Measurements from ENCODE around the gene ZNF550.

ZNF550 gene

DNA sequence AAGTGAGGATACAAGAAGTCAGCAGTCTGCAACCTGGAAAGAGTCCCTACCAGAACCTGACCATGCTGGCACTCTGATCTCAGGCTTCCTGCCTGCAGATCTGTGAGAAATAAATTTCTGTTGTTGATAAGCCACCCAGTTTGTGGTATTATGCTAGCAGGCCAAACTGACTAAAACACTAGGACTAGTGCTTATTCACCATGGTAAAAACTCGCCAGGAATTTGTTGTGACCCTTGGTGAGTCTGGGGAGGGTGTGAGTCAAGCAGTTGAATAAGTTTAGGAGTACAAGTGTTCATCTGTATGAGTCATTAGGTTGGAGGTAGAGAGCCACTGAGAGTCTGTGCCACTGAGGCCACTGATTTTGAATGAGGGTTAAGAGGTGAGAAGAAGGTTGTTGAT, 27.9 kb upstream of the ZNF550 start:
- H3K4me2 ChIP-seq (ENCODE audit: low read length): no peak overlapping the region
- no peak overlapping the region for H4K12ac ChIP-seq (ENCODE audit: low read depth, low read length)
- H3K9ac ChIP-seq (ENCODE audit: low read length): no peak overlapping the region
- peaks cover 6% of the 10 kb centered on the region for H3K79me1 ChIP-seq (ENCODE audit: low read length)
- H2BK12ac ChIP-seq (ENCODE audit: low read length): no peak overlapping the region
- H4K91ac ChIP-seq (ENCODE audit: low read depth, low read length): no peak overlapping the region
- H3K18ac ChIP-seq (ENCODE audit: low read length): no peak overlapping the region
- peaks cover 16 to 42% of the 10 kb centered on the region in 2 experiments for H3K36me3 ChIP-seq (ENCODE audit: control insufficient read depth in 1 of 2, insufficient read depth in 2 of 2, low read length in 2 of 2)
- H2BK120ac ChIP-seq (ENCODE audit: insufficient read depth, low read length, poor library complexity): no peak overlapping the region
- no CpG with 5 or more reads among the region's 1 CpG for WGBS (ENCODE audit: extremely low coverage, insufficient coverage, insufficient read length)
- H3K27me3 ChIP-seq (ENCODE audit: insufficient read depth, low read length): no peaks in the 10 kb centered on the region
- H3K4ac ChIP-seq (ENCODE audit: low read depth, low read length): no peak overlapping the region
- H3K27ac ChIP-seq (ENCODE audit: low read depth, low read length): no peak overlapping the region
- H3K9me3 ChIP-seq (ENCODE audit: insufficient read depth, low read depth, low read length): peaks cover 33% of the 10 kb centered on the region
- peaks cover 11 to 13% of the 10 kb centered on the region in 2 experiments for H3K4me1 ChIP-seq (ENCODE audit: control insufficient read depth in 1 of 2, insufficient read depth in 2 of 2, low read length in 2 of 2)
- H2AFZ ChIP-seq (ENCODE audit: insufficient read depth, low read length, poor library complexity): no peak overlapping the region
- H3K4me3 ChIP-seq (ENCODE audit: low read depth, low read length): no peak overlapping the region
- DNase-seq: peak in 1 of 2 donors; percentile 9
- H3K23ac ChIP-seq (ENCODE audit: low read length): no peak overlapping the region
- no peak overlapping the region for H2BK5ac ChIP-seq (ENCODE audit: low read depth, low read length, poor library complexity)
- no peak overlapping the region for H4K8ac ChIP-seq (ENCODE audit: low read depth, low read length)
- H2AK5ac ChIP-seq (ENCODE audit: low read length): no peak overlapping the region
- peaks cover 4% of the 10 kb centered on the region for H3K79me2 ChIP-seq (ENCODE audit: control insufficient read depth, insufficient read depth, low read length, poor library complexity)
- H3K14ac ChIP-seq (ENCODE audit: low read length): no peak overlapping the region

DNA sequence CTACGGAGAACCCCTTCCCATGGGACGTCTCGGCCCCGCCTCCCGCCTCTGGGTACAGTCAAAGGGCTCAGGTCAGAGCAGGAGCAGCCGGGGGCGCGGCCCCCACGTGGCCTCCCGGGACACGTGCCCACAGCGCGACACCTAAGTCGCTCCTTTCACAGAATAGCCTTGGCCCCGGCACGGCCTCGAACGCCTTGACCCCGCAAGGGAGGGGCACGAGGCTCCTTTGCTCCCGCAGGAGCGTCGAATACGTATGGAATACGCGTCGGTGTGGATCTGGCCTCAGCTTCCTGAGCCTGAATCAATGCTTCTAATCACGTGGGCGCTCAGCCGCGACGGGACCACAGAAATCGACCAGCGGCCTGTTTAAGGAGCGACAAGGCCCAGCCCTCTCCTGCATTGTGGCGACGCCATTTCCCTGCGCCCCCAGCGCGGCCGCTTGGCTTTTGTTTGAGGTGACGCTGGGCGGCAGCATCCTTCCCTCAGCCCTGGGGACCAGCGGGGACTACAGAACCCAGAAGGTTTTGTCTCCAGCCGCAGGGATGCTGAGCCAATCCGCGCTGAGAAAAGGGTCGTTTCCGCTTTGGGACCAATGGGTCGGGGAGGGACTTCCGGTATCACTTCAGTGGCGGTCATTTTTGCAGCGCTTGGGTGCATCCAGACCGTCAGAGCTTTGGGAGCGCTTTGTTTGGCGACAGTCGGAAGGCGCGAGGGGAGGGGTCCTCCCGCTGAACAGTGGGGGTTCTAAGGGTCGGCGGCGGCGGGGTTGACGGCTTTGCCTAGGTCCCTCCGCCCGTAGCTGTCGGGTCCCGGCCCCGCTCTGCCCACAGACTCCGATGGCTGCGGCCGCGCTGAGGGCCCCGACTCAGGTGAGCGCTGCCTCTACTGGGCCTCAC, 24.1 kb upstream of the ZNF550 start, which contains the start of gene ZIK1:
Gene ZIK1, plus strand, starts transcription at position 625 of the 896 bp plus-strand sequence. Its CDS starts 212 bp downstream, at position 837.
- H4K8ac ChIP-seq (ENCODE audit: low read depth, low read length): peak within 1 kb of the TSS; percentile 95
- peak within 1 kb of the TSS; percentile 30 for H2AK5ac ChIP-seq (ENCODE audit: low read length)
- H3K9ac ChIP-seq (ENCODE audit: low read length): peak within 1 kb of the TSS; percentile 85
- peak within 1 kb of the TSS; percentile 52 for H3K4ac ChIP-seq (ENCODE audit: low read depth, low read length)
- peak within 1 kb of the TSS; percentile 0 for H2BK120ac ChIP-seq (ENCODE audit: insufficient read depth, low read length, poor library complexity)
- H4K12ac ChIP-seq (ENCODE audit: low read depth, low read length): peak within 1 kb of the TSS; percentile 87
- peaks cover 11 to 13% of the 10 kb centered on the region in 2 experiments for H3K4me1 ChIP-seq (ENCODE audit: control insufficient read depth in 1 of 2, insufficient read depth in 2 of 2, low read length in 2 of 2)
- H3K79me1 ChIP-seq (ENCODE audit: low read length): peaks cover 6% of the 10 kb centered on the region
- H3K9me3 ChIP-seq (ENCODE audit: insufficient read depth, low read depth, low read length): peaks cover 21% of the 10 kb centered on the region
- peak within 1 kb of the TSS; percentile 86 for H2AFZ ChIP-seq (ENCODE audit: insufficient read depth, low read length, poor library complexity)
- DNase-seq: peak; percentile 29 to 74
- no peak within 1 kb of the TSS for H2BK12ac ChIP-seq (ENCODE audit: low read length)
- H3K14ac ChIP-seq (ENCODE audit: low read length): peak within 1 kb of the TSS; percentile 16
- no peak within 1 kb of the TSS for H3K27ac ChIP-seq (ENCODE audit: low read depth, low read length)
- no peak within 1 kb of the TSS for H2BK5ac ChIP-seq (ENCODE audit: low read depth, low read length, poor library complexity)
- no peaks in the 10 kb centered on the region for H3K27me3 ChIP-seq (ENCODE audit: insufficient read depth, low read length)
- no CpG with 5 or more reads among the region's 76 CpGs for WGBS (ENCODE audit: extremely low coverage, insufficient coverage, insufficient read length)
- H4K91ac ChIP-seq (ENCODE audit: low read depth, low read length): peak within 1 kb of the TSS; percentile 53
- H3K36me3 ChIP-seq (ENCODE audit: control insufficient read depth in 1 of 2, insufficient read depth in 2 of 2, low read length in 2 of 2): peaks cover 7 to 14% of the 10 kb centered on the region in 2 experiments
- H3K18ac ChIP-seq (ENCODE audit: low read length): peak within 1 kb of the TSS; percentile 35
- H3K79me2 ChIP-seq (ENCODE audit: control insufficient read depth, insufficient read depth, low read length, poor library complexity): peaks cover 4% of the 10 kb centered on the region
- peak within 1 kb of the TSS; percentile 91 for H3K4me2 ChIP-seq (ENCODE audit: low read length)
- peak within 1 kb of the TSS; percentile 86 for H3K4me3 ChIP-seq (ENCODE audit: low read depth, low read length)
- H3K23ac ChIP-seq (ENCODE audit: low read length): no peak within 1 kb of the TSS

DNA sequence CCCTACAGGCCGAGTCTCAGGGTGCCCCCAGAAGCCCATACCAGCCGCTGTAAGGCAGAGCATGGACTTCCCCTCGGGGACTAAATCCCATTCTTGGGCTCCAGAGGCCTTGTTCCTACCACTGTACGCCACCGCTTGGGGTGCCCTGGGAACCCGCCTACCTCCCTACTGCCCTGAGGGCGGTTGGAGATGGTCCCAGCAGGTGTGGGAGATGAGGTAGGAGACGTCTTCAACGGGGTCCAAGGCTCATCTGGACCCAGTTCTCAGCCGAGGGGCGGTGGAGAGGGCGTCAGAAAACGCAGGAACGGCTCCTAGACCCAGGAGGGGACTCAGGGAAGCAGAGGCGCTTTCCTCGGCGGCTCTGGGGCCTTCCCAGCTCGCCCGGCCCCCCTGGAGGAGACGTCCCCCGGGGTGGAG, 23.4 kb upstream of the ZNF550 start:
- H2BK5ac ChIP-seq (ENCODE audit: low read depth, low read length, poor library complexity): no peak overlapping the region
- H3K4ac ChIP-seq (ENCODE audit: low read depth, low read length): peak overlapping the region; percentile 2
- no peak overlapping the region for H3K23ac ChIP-seq (ENCODE audit: low read length)
- H2BK12ac ChIP-seq (ENCODE audit: low read length): no peak overlapping the region
- no peaks in the 10 kb centered on the region for H3K27me3 ChIP-seq (ENCODE audit: insufficient read depth, low read length)
- peaks cover 18% of the 10 kb centered on the region for H3K9me3 ChIP-seq (ENCODE audit: insufficient read depth, low read depth, low read length)
- H3K79me2 ChIP-seq (ENCODE audit: control insufficient read depth, insufficient read depth, low read length, poor library complexity): peaks cover 8% of the 10 kb centered on the region
- H4K8ac ChIP-seq (ENCODE audit: low read depth, low read length): peak overlapping the region; percentile 95
- no peak overlapping the region for H3K9ac ChIP-seq (ENCODE audit: low read length)
- peaks cover 10% of the 10 kb centered on the region for H3K79me1 ChIP-seq (ENCODE audit: low read length)
- no peak overlapping the region for H3K27ac ChIP-seq (ENCODE audit: low read depth, low read length)
- H3K4me2 ChIP-seq (ENCODE audit: low read length): peak overlapping the region; percentile 91
- H3K14ac ChIP-seq (ENCODE audit: low read length): peak overlapping the region; percentile 16
- no peak overlapping the region for H3K18ac ChIP-seq (ENCODE audit: low read length)
- H3K36me3 ChIP-seq (ENCODE audit: control insufficient read depth in 1 of 2, insufficient read depth in 2 of 2, low read length in 2 of 2): peaks cover under 1 to 7% of the 10 kb centered on the region in 2 experiments
- H4K12ac ChIP-seq (ENCODE audit: low read depth, low read length): peak overlapping the region; percentile 87
- H2AK5ac ChIP-seq (ENCODE audit: low read length): no peak overlapping the region
- no peak for DNase-seq
- H4K91ac ChIP-seq (ENCODE audit: low read depth, low read length): peak overlapping the region; percentile 53
- peak overlapping the region; percentile 69 for H2AFZ ChIP-seq (ENCODE audit: insufficient read depth, low read length, poor library complexity)
- no CpG with 5 or more reads among the region's 21 CpGs for WGBS (ENCODE audit: extremely low coverage, insufficient coverage, insufficient read length)
- no peak overlapping the region for H3K4me3 ChIP-seq (ENCODE audit: low read depth, low read length)
- peak overlapping the region; percentile 0 for H2BK120ac ChIP-seq (ENCODE audit: insufficient read depth, low read length, poor library complexity)
- H3K4me1 ChIP-seq (ENCODE audit: control insufficient read depth in 1 of 2, insufficient read depth in 2 of 2, low read length in 2 of 2): peaks cover 14% of the 10 kb centered on the region in 2 experiments

DNA sequence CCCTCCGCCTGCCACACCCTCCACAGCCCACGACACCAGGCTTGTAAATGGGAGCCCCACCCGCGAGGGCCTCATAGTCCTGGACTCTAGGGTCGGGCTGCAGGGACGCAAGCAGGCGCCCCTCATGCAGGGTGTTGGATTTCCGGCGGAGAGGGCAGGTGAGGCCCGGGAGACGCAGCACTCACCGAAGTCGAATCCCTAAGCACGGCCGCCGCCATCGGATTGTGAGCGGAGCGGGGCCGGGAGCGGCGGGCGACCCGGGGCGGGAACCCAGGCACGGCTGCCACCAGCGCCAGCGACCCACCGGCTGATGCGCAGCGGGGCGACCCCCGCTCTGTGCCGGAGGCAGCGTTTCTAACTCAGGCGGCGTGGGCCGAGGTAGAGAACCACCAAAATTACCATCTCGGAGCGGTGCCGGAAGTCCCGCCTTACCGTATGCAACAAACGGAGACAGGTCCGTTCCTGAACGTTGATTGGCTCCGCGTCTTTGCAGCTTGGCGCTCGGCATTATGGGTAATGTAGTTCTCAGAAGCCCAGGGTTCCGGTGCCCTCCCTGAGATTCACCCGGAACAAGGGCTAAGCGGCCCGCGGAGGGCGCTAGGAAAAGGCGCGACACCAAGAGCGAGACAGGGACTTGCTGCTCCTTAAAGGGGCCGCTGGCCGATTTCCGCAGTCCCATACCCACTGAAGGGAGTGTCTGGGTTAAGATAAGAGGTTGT, 19.0 kb upstream of the ZNF550 start, which contains the start of gene ZNF416:
Gene ZNF416, minus strand, starts transcription at position 425 of the 719 bp plus-strand sequence. Its CDS starts 207 bp downstream, at position 218.
- Histone ChIP-seq H3K14ac (ENCODE audit: low read length) (peak within 1 kb of the TSS; percentile 88), H2BK120ac (ENCODE audit: insufficient read depth, low read length, poor library complexity) (peak within 1 kb of the TSS; percentile 38), H4K8ac (ENCODE audit: low read depth, low read length) (peak within 1 kb of the TSS; percentile 92), H3K4me1 (ENCODE audit: control insufficient read depth in 1 of 2, insufficient read depth in 2 of 2, low read length in 2 of 2) (peaks cover 10 to 12% of the 10 kb centered on the region in 2 experiments), H3K27ac (ENCODE audit: low read depth, low read length) (no peak within 1 kb of the TSS), H3K27me3 (ENCODE audit: insufficient read depth, low read length) (no peaks in the 10 kb centered on the region), H3K4me3 (ENCODE audit: low read depth, low read length) (peak within 1 kb of the TSS; percentile 98), H4K12ac (ENCODE audit: low read depth, low read length) (peak within 1 kb of the TSS; percentile 87), H3K4ac (ENCODE audit: low read depth, low read length) (peak within 1 kb of the TSS; percentile 68), H3K4me2 (ENCODE audit: low read length) (peak within 1 kb of the TSS; percentile 90), H2AFZ (ENCODE audit: insufficient read depth, low read length, poor library complexity) (peak within 1 kb of the TSS; percentile 88), H3K79me1 (ENCODE audit: low read length) (peaks cover 9% of the 10 kb centered on the region), H3K9me3 (ENCODE audit: insufficient read depth, low read depth, low read length) (peaks cover 37% of the 10 kb centered on the region), H3K23ac (ENCODE audit: low read length) (no peak within 1 kb of the TSS), H2BK5ac (ENCODE audit: low read depth, low read length, poor library complexity) (peak within 1 kb of the TSS; percentile 14), H3K79me2 (ENCODE audit: control insufficient read depth, insufficient read depth, low read length, poor library complexity) (peaks cover 7% of the 10 kb centered on the region), H2AK5ac (ENCODE audit: low read length) (peak within 1 kb of the TSS; percentile 38), H3K9ac (ENCODE audit: low read length) (peak within 1 kb of the TSS; percentile 91), H3K36me3 (ENCODE audit: control insufficient read depth in 1 of 2, insufficient read depth in 2 of 2, low read length in 2 of 2) (peaks cover 19 to 33% of the 10 kb centered on the region in 2 experiments), H3K18ac (ENCODE audit: low read length) (peak within 1 kb of the TSS; percentile 84), H4K91ac (ENCODE audit: low read depth, low read length) (peak within 1 kb of the TSS; percentile 67), H2BK12ac (ENCODE audit: low read length) (no peak within 1 kb of the TSS)
- DNase-seq: peak; percentile 98 to 100
- no CpG with 5 or more reads among the region's 62 CpGs for WGBS (ENCODE audit: extremely low coverage, insufficient coverage, insufficient read length)

All from trophoblast cell (in vitro differentiated cells and primary cell).